Activated CD4-positive, CD25-positive, alpha-beta regulatory T cell (primary cell): ENCODE results near the gene DIO3.
"Not testable (repeated sequence)": the region's sequence is repeated elsewhere in the genome, so short reads cannot be mapped to it uniquely, and the experiment has no call there.

Source experiments
- DNase-seq, 4 experiments: peaks; one replicate each; lab custom pipeline; 2025; lab: John Stamatoyannopoulos, UW

DIO3 gene

DNA sequence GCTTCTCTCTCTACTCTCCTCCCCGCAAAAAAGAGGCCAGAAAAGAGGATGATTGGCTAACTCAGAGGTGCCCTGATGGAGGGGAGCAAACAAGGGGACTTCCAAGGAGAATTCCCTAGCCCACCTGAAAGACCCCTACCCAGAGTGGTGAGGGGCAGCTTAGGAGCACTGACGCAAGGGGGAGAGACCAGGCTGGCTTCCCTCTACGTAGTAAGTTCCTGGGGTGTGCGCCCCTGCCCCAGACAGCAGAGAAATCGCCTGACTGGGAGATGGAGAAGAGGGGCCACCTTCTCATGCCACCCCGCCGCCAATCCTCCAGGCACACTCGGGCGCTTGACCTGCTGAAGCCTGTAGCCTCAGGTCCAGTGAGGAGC, 2.1 kb upstream of the DIO3 start:
- DNase-seq, result no peak

- DNase-seq, result no peak
Measured at GRCh38 chr14:101559624-101560533, 1.4 kb upstream of the DIO3 start.

DNA sequence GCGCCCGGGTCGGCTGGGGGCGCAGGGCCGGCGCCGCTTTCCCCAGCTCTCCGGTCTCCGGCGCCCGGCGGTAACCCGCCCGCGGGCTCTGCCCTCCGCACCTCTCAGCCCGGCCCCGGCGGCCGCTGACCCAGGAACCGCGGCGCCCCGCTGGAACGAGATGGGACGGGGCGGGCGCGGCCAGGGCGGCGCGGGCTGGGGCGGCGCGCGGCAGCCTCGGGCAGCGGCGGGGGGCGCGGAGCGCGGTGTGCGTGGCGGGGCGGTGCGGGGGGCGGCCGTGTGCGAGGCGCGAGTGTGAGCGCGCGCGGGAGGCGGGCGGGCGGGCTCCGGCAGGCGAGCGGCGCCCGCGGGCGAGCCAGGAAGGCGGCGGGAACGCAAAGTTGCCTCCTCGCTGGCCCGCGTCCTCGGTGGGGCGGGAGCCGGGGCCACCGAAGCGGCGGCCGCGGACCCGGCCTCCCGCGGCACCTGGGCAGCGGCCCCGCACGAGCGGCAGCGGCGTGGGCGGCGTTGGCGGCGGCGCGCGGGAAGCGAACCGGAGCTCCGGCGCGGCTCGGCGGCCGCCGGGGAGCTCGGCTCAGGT, 671 bp upstream of the DIO3 start:
- DNase-seq, result no peak

GRCh38 chr14:101561897-101562490, 699 bp downstream of the DIO3 start:
- no peak for DNase-seq

DNA sequence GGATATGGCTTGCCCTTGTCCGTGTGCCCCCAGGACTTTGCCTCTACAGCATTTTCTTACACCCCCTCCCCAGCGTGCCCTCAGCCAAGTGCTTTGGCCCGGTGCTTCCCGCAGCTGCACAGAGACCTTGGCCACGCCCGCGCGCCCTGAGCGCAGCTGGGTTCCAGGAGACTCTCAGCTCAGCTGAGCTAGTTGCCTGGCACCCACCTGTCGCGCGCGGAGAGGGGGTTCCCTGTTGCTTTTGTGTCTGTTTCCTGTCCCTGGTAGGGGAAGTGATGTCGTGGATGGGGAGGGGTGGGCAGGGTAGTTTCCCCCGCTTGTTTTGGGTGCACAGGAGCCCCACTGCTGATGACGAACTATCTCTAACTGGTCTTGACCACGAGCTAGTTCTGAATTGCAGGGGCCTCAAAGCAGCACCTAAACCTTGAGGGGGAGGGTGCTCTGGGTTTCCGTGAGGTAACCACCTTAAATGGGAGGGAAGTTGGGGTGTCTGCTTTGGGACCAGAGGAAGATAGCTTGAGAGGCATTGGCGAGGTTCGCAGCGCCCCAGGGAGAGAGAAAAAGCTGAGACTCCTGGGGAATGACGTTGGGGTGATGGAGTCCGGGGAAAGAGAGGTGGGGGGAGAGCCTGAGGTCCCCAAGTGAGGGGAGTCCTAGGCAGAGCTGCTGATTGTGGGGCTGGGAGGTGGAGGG, 1.5 kb downstream of the DIO3 start:
- no peak for DNase-seq

DNA sequence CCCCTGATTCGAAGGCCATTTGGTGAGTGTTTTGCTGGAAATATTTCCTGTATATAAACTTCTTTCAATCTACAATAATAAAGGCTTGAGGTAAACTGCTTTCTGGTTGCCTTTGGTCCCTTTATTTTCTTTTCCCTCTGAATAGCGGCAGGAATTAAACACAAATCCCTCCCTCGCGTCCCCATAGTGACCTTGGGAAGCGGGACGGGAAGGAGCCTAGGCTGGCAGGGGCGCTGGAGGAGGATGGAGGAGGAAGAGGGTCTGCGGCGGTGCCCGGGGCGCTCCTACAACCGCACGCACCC, 2.0 kb downstream of the DIO3 start:
- no peak for DNase-seq

DNA sequence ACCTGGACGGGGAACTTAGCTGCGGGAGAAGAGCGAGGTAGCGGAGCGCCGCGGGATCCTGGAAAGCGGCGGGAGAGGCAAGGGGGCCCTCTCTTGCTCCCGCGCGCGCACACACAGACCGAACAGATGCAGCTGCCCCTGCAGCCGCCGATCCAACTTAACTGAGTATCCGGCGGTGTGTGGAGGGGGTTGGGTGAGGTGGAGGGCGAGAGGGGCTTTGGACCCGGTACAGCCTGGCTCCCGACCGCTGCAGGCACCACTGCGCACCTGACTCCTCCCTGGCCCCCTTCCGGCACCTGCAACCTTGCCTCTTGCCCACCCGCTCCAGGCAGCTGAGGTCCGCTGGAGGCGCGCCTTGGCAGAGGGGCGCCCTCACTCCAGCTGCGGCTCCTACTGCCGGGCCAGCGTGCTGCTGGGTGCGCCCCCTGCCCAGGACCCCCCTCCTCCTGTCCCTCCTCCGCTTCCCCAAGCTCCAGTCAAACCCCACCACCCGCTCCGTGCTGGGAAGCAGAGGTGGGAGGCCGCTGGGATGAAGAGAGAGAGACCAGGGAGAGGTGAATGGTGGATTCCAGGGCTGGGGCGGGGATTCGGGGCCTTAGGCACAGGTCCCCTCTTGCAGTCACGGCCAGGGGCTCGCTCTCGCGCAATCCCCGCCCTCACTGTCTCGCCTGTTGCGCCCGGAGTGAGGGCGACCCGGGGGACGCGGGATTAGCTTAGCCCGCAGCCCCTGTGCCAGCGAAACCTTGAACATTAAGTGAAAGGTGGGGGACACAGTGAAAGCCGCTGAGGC, 2.6 kb downstream of the DIO3 start:
- no peak for DNase-seq

DNA sequence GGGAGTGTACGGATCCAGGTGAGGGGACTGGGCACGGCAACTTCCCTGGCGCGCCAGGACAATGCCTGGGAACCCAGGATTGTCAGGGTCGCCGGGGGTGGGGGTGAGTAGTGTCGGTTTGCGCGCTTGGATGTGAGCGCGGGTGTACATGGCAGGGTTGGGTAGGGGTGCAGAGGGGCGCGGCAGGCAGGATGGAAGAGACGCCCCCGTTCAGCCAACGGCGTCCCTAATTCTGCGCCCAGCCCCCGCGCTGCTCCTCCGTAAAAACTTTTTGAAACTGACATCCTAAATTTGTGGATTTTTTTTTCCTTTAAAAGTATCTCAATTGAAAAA, 3.1 kb downstream of the DIO3 start:
- no peak for DNase-seq

- no peak for DNase-seq
Measured at GRCh38 chr14:101564819-101565698, 3.8 kb downstream of the DIO3 start.

DNA sequence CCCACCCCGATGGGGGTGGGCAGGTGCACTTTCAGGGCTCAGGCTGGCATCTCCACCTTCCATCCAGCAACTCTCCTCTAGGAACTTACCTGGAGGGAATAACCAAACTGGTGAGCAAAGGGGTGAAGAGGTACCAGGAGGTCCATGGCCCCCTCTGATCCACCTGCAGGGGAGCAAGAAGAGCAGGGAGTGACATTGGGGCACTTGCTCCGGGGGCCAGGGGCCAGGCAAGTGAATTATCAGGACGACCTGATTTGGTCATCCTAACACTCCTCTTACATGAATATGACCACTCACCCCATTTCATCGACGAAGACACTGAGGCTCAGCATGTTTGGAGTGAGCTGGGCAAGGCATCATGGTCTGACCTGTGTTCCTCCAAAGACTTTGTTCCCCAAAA, 6.0 kb downstream of the DIO3 start:
- DNase-seq, result no peak

DNA sequence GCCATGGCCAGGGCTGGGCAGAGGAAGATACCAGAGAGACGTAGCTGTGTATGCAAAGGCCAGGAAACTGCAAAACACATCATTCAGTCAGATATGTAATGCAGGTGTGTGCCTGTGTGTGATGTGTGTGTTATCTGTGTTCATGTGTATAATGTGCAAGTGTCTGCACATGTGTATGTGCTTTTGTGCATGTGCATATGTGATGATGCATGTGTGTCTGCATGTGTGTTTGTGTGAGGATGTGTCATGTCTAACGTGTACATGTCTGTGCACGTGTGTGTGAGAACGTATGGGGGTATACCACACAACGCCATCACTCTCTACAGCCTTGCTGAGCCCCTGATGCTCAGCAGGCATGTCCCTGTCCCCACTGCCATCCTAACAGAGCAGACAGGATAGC, 9.7 kb downstream of the DIO3 start:
- DNase-seq, result no peak

DNA sequence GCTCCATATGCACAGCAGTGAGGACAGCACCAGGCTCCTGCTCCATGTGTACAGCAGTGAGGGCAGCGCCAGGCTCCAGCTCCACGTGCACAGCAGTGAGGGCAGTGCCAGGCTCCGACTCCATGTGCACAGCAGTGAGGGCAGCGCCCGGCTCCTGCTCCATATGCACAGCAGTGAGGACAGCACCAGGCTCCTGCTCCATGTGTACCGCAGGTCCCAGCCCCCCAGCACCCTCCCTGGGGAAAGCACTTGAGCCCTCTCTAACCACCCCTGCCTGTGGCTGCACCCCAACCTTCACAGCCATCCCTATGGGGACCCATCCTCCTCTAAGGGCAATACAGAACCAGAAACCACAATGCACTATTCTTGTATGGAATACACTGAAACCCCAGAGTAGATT, 11.2 kb downstream of the DIO3 start:
- DNase-seq, result not testable (repeated sequence)

- no peak for DNase-seq
Measured at GRCh38 chr14:101573289-101573688, 12.0 kb downstream of the DIO3 start.

DNA sequence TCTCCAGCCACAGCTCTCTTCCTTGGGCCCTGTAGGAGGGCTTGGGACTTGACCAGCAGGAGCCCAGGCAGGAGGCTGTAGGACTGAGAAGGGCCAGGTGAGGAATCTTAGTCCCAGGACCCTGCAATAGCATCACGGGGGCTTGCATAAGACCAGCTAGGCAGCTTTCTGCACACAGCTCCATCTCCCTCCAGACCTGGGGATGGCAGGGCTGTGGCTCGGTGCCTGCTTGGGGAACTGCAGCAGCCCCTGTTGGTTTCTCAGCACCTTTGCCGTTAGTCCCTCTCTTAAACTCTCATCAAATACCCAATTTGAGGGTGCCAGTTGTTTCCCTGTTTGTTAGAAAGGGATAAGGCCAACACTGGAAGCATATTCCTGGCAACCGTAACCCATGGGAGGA, 14.3 kb downstream of the DIO3 start:
- no peak for DNase-seq

- DNase-seq, result no peak
Measured at GRCh38 chr14:101577221-101577909, 16.1 kb downstream of the DIO3 start.

DNA sequence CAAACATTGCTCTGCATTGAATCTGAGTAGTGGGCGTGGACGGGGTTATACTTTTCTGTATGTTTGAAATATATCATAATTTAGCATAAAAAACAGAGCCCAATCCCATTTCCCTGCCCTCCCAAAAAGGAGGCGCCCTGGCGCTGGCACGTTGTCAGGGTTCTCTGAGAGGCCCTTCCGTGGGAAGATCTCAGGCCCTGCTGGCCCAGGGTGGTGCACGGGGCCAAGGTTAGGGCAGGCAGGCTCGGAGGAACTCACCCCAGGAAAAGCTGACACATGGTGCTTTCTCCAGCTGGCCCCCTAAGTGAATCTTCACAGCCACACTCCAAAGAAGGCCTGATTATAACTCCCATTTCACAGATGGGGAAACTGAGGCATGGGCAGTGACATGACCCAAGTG, 17.2 kb downstream of the DIO3 start:
- DNase-seq, result no peak

GRCh38 chr14:101579372-101580080, 18.2 kb downstream of the DIO3 start:
- DNase-seq, result no peak

- no peak for DNase-seq
Measured at GRCh38 chr14:101581806-101582205, 20.5 kb downstream of the DIO3 start.

GRCh38 chr14:101582294-101582693, 21.0 kb downstream of the DIO3 start:
- DNase-seq, result no peak
